Liver (tissue), 9 donors: ENCODE measurements around the gene ADAMTS3. TPM values are rescaled to one million over a fixed set of nuclear protein-coding genes. Genes with fewer than 3 reads are reported as not detected.

ENCODE experiments used
- DNase-seq: peaks from one replicate; pipeline ENCODE4 v3.0.0-alpha.2; 2017; ENCODE audit warnings: low spot score
- H3K27ac ChIP-seq, 2 donors: one replicate each; pipeline ENCODE4 v1.7.0; 2013; ENCODE audit warnings: inconsistent platforms in 2 of 2, low read length in 2 of 2, control low read depth in 1 of 2, low read depth in 1 of 2, mild to moderate bottlenecking in 1 of 2
- H3K27me3 ChIP-seq, 4 donors: one replicate each; pipeline versions ENCODE4 v1.6.1 to v1.7.0; 2013; ENCODE audit warnings: low read length in 3 of 4, inconsistent platforms in 1 of 4, mild to moderate bottlenecking in 1 of 4, moderate library complexity in 1 of 4; ENCODE audit not compliant: control insufficient read depth in 4 of 4, insufficient read depth in 4 of 4
- H3K36me3 ChIP-seq, 4 donors: one replicate each; pipeline versions ENCODE4 v1.6.1 to v1.7.0; 2013; ENCODE audit warnings: low read length in 3 of 4, mild to moderate bottlenecking in 3 of 4, low read depth in 1 of 4, moderate library complexity in 1 of 4; ENCODE audit not compliant: control insufficient read depth in 4 of 4, insufficient read depth in 3 of 4
- H3K4me1 ChIP-seq, 4 donors: one replicate each; pipeline versions ENCODE4 v1.6.1 to v1.7.0; 2013; ENCODE audit warnings: low read length in 3 of 4, mild to moderate bottlenecking in 3 of 4, moderate library complexity in 1 of 4; ENCODE audit not compliant: control insufficient read depth in 4 of 4, insufficient read depth in 4 of 4
- H3K4me3 ChIP-seq, 3 donors: one replicate each; pipeline versions ENCODE4 v1.6.1 to v1.7.0; 2013; ENCODE audit warnings: low read length in 3 of 3, control low read depth in 1 of 3, low read depth in 1 of 3, mild to moderate bottlenecking in 1 of 3
- H3K9ac ChIP-seq, 2 donors: one replicate each; pipeline ENCODE4 v1.7.0; 2013; ENCODE audit warnings: low read length in 2 of 2, mild to moderate bottlenecking in 2 of 2, moderate library complexity in 2 of 2, control low read depth in 1 of 2, low read depth in 1 of 2
- H3K9me3 ChIP-seq, 4 donors: one replicate each; pipeline versions ENCODE4 v1.6.1 to v1.7.0; 2013; ENCODE audit warnings: low read length in 3 of 4; ENCODE audit not compliant: control insufficient read depth in 4 of 4
- EGR1 ChIP-seq, 2 donors: IDR thresholded peaks; 2 replicates each; pipeline ENCODE4 v1.6.1; 2016 to 2018; ENCODE audit warnings: antibody characterized with exemption in 2 of 2, low read depth in 2 of 2
- FOXA1 ChIP-seq: IDR thresholded peaks from 2 replicates; pipeline ENCODE4 v1.6.1; 2016; ENCODE audit warnings: antibody characterized with exemption
- FOXA2 ChIP-seq: IDR thresholded peaks from 2 replicates; pipeline ENCODE4 v1.6.1; 2016; ENCODE audit warnings: antibody characterized with exemption
- GABPA ChIP-seq, 2 donors: IDR thresholded peaks in 1 of 2; conservative IDR thresholded peaks in 1 of 2; 2 replicates each; pipeline ENCODE4 v1.6.1; 2016; ENCODE audit warnings: antibody characterized with exemption in 2 of 2, mild to moderate bottlenecking in 1 of 2, moderate library complexity in 1 of 2
- JUND ChIP-seq, 2 donors: IDR thresholded peaks; 2 replicates each; pipeline ENCODE4 v1.6.1; 2016; ENCODE audit warnings: antibody characterized with exemption in 2 of 2
- NR2F2 ChIP-seq: IDR thresholded peaks from 2 replicates; pipeline ENCODE4 v1.6.1; 2016; ENCODE audit warnings: antibody characterized with exemption
- RAD21 ChIP-seq, 2 donors: IDR thresholded peaks; 2 replicates each; pipeline ENCODE4 v1.6.1; 2016; ENCODE audit warnings: antibody characterized with exemption in 2 of 2, mild to moderate bottlenecking in 2 of 2
- SP1 ChIP-seq: IDR thresholded peaks from 2 replicates; pipeline ENCODE4 v1.6.1; 2018; ENCODE audit warnings: antibody characterized with exemption, mild to moderate bottlenecking
- TAF1 ChIP-seq: conservative IDR thresholded peaks from 2 replicates; pipeline ENCODE4 v1.6.1; 2016; ENCODE audit warnings: antibody characterized with exemption, mild to moderate bottlenecking
- YY1 ChIP-seq: IDR thresholded peaks from 2 replicates; pipeline ENCODE4 v1.6.1; 2016; ENCODE audit warnings: antibody characterized with exemption, mild to moderate bottlenecking
- polyA plus RNA-seq, 2 donors: library from polyadenylated mRNA; stranded (reverse) in 1 of 2; unstranded in 1 of 2; fragments of 200-250 nt in 1 of 2; fragments of >200 nt in 1 of 2; fragmentation: Nextera tagmentation in 1 of 2; extraction: Ambion mirVana in 1 of 2; gene quantifications; one replicate each; pipeline versions ENCODE4 v1.2.1 to v1.2.3, GENCODE V29; 2013 to 2015
- total RNA-seq, 2 donors: library from RNA; depleted of rRNA; stranded (reverse); fragments of >200 nt; gene quantifications; one replicate each; pipeline ENCODE4 v1.2.3, GENCODE V29; 2014
- TF ChIP-seq, protein P1 (sequence below): IDR thresholded peaks from 2 replicates; pipeline ENCODE4 v1.6.1; 2016; ENCODE audit warnings: antibody characterized with exemption, mild to moderate bottlenecking
- TF ChIP-seq, protein P2 (sequence below): IDR thresholded peaks from 2 replicates; pipeline ENCODE4 v1.6.1; 2016; ENCODE audit warnings: antibody characterized with exemption
- TF ChIP-seq, protein P3 (sequence below): IDR thresholded peaks from 2 replicates; pipeline ENCODE4 v1.6.1; 2016; ENCODE audit warnings: antibody characterized with exemption
- TF ChIP-seq, protein P4 (sequence below): IDR thresholded peaks from 2 replicates; pipeline ENCODE4 v1.6.1; 2016; ENCODE audit warnings: antibody characterized with exemption
- donor health status: healthy.
- donor health status: healthy.
- donor health status: healthy.
- donor health status: healthy.
- donor health status: healthy.

Gene ADAMTS3
- total and polyA plus RNA-seq, 4 donors, result 0.12 to 1.9 (median 0.25) TPM; not detected in 1

DNA sequence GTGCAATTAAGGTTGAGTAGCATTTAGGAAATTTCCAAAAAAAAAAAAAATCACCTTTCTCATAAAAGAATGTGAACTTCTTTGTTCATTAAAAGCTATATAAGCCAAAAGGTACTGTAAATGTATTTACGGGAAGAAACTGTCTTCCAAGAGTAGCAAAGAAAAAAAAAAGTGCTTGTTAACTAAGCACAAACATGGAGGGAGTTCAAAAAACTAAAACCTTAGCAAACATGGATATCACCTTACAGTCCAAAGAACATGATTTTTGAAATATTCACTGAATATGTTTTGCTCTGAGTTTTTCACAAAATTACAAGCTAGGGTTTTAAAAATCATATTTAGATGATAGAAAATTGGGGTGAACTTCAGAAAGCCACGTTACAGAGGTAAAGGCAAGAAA lies 217.5 kb downstream of the ADAMTS3 start (continued):
- TF ChIP-seq, protein P1, sequence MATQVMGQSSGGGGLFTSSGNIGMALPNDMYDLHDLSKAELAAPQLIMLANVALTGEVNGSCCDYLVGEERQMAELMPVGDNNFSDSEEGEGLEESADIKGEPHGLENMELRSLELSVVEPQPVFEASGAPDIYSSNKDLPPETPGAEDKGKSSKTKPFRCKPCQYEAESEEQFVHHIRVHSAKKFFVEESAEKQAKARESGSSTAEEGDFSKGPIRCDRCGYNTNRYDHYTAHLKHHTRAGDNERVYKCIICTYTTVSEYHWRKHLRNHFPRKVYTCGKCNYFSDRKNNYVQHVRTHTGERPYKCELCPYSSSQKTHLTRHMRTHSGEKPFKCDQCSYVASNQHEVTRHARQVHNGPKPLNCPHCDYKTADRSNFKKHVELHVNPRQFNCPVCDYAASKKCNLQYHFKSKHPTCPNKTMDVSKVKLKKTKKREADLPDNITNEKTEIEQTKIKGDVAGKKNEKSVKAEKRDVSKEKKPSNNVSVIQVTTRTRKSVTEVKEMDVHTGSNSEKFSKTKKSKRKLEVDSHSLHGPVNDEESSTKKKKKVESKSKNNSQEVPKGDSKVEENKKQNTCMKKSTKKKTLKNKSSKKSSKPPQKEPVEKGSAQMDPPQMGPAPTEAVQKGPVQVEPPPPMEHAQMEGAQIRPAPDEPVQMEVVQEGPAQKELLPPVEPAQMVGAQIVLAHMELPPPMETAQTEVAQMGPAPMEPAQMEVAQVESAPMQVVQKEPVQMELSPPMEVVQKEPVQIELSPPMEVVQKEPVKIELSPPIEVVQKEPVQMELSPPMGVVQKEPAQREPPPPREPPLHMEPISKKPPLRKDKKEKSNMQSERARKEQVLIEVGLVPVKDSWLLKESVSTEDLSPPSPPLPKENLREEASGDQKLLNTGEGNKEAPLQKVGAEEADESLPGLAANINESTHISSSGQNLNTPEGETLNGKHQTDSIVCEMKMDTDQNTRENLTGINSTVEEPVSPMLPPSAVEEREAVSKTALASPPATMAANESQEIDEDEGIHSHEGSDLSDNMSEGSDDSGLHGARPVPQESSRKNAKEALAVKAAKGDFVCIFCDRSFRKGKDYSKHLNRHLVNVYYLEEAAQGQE, result no peak
- TF ChIP-seq GABPA (IDR thresholded peaks at IDR 0.05 in 1 of 2, conservative IDR thresholded peaks at IDR 0.05 in 1 of 2) (no peak), RAD21 (IDR thresholded peaks at IDR 0.05) (no peak), SP1 (no peak), JUND (IDR thresholded peaks at IDR 0.05) (no peak), EGR1 (IDR thresholded peaks at IDR 0.05; ENCODE audit: low read depth in 2 of 2) (no peak)
- TF ChIP-seq, protein P2, sequence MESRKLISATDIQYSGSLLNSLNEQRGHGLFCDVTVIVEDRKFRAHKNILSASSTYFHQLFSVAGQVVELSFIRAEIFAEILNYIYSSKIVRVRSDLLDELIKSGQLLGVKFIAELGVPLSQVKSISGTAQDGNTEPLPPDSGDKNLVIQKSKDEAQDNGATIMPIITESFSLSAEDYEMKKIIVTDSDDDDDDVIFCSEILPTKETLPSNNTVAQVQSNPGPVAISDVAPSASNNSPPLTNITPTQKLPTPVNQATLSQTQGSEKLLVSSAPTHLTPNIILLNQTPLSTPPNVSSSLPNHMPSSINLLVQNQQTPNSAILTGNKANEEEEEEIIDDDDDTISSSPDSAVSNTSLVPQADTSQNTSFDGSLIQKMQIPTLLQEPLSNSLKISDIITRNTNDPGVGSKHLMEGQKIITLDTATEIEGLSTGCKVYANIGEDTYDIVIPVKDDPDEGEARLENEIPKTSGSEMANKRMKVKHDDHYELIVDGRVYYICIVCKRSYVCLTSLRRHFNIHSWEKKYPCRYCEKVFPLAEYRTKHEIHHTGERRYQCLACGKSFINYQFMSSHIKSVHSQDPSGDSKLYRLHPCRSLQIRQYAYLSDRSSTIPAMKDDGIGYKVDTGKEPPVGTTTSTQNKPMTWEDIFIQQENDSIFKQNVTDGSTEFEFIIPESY, result no peak

DNA sequence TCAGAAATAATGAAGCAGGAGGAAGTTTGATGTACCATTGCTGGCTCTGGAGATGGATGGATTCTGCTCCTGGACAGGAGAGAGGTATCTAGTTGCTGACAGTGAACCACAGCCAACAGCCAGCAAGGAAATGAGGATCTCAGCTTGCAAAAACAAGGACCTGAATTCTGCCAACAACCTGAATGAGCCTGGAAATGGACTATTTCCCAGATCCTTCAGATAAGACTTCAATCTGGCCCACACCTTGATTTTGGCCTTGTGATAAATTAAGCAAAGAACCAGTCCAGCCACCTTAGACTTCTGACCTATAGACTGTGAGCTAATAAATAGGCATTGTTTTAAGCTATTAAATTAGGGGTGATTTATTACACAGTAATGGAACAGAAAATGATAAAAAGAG lies 220.3 kb downstream of the ADAMTS3 start:
- Histone ChIP-seq H3K4me3 (no peak overlapping the region), H3K9ac (no peak overlapping the region), H3K36me3 (no peaks in the 10 kb centered on the region), H3K27ac (no peak overlapping the region), H3K9me3 (no peaks in the 10 kb centered on the region), H3K27me3 (peaks cover 0 to 6% (median 0%) of the 10 kb centered on the region in 4 donors), H3K4me1 (no peaks in the 10 kb centered on the region)
- DNase-seq, result no peak
- no peak for TF ChIP-seq YY1
- TF ChIP-seq TAF1, result no peak

DNA sequence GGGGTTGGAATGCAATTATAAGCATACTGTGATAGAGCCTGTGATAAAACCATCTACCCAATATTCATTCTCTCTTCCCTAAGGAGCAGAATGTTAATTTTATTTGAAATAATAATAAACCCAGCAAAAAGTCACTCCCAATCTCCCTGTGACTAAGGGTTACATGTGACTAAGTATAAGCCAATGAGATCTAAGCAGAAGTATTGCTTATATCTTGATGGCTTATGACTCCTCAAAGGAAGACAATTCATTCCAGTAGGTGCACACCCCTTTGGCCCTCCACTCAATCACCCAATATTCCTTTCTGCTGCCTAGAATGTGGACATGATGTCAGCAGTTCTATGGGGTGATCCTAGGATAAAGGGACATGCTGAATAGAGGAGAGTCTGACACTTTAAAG lies 224.6 kb downstream of the ADAMTS3 start:
- Histone ChIP-seq H3K9ac (no peak overlapping the region), H3K27me3 (peaks cover 0 to 6% (median 0%) of the 10 kb centered on the region in 4 donors), H3K4me1 (no peaks in the 10 kb centered on the region), H3K9me3 (no peaks in the 10 kb centered on the region), H3K4me3 (no peak overlapping the region), H3K27ac (no peak overlapping the region), H3K36me3 (no peaks in the 10 kb centered on the region)
- TF ChIP-seq, protein P2, result no peak
- TF ChIP-seq, protein P3, sequence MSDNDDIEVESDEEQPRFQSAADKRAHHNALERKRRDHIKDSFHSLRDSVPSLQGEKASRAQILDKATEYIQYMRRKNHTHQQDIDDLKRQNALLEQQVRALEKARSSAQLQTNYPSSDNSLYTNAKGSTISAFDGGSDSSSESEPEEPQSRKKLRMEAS, result no peak
- TF ChIP-seq EGR1 (IDR thresholded peaks at IDR 0.05; ENCODE audit: low read depth in 2 of 2) (no peak), NR2F2 (no peak), FOXA2 (no peak), SP1 (no peak), FOXA1 (no peak), RAD21 (IDR thresholded peaks at IDR 0.05) (no peak), YY1 (no peak), TAF1 (no peak)
- TF ChIP-seq, protein P4, sequence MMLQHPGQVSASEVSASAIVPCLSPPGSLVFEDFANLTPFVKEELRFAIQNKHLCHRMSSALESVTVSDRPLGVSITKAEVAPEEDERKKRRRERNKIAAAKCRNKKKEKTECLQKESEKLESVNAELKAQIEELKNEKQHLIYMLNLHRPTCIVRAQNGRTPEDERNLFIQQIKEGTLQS, result no peak
- DNase-seq, result no peak
